GM12878 (cell line): Measurements from ENCODE around the gene SULT1A1. TPM values are rescaled to one million over a fixed set of nuclear protein-coding genes. Genes with fewer than 3 reads are reported as not detected.

Experiments used
- ATAC-seq: fragments of 200-7000 bp; cut with Tn5 transposase; 3 replicates; pipeline ENCODE4 v1.9.1; 2020; ENCODE audit warnings: mild to moderate bottlenecking, moderate library complexity
- BruUV-seq: library from RNA; stranded (reverse); fragments of 400-500 nt; replicated peaks from 2 replicates; lab custom pipeline; 2021; lab: Mats Ljungman, UMichigan
- CTCF ChIA-PET: fragments of 300-600 bp; sonication (Branson Sonifier 250); formaldehyde crosslinking; extraction: SDS; loops from one replicate; lab custom pipeline; 2021; ENCODE audit warnings: inconsistent platforms; lab: Yijun Ruan, JAX
- POLR2A ChIA-PET: fragments of 350-600 bp; formaldehyde crosslinking; extraction: SDS; loops from one replicate; lab custom pipeline; 2021; ENCODE audit warnings: inconsistent platforms; lab: Charles Lee
- RAD21 ChIA-PET: fragments of 300-600 bp; sonication (Branson Sonifier 250); formaldehyde crosslinking; loops from one replicate; lab custom pipeline; 2023; ENCODE audit warnings: antibody characterized with exemption; ENCODE audit not compliant: unreplicated experiment; lab: Charles Lee
- SMC1A ChIA-PET: fragments of 300-600 bp; sonication (Branson Sonifier 250); formaldehyde crosslinking; loops from one replicate; lab custom pipeline; 2023; ENCODE audit not compliant: unreplicated experiment, uncharacterized antibody; lab: Charles Lee
- DNase-seq: peaks from one replicate; pipeline ENCODE4 v3.0.0-alpha.2; 2011; ENCODE audit warnings: low read depth, low spot score
- FAIRE-seq: peaks from 3 replicates; lab custom pipeline; 2011; peaks lifted over from hg19 to GRCh38; lab: Jason Lieb, UNC
- H2AFZ ChIP-seq: 2 replicates; pipeline ENCODE4 v1.6.0; 2011; ENCODE audit warnings: low read depth, low read length, control low read depth; ENCODE audit not compliant: control insufficient read depth
- H3K27ac ChIP-seq: 2 replicates; pipeline ENCODE4 v1.5.1; 2011; ENCODE audit warnings: control low read depth; ENCODE audit not compliant: control insufficient read depth, insufficient read depth
- H3K27me3 ChIP-seq, 2 experiments: replicated peaks in 1 of 2; 2 replicates each; pipeline versions ENCODE4 v1.6.0 to v1.6.1; 2011; ENCODE audit warnings: low read length in 1 of 2; ENCODE audit not compliant: control insufficient read depth in 2 of 2, insufficient read depth in 2 of 2
- H3K36me3 ChIP-seq, 2 experiments: 2 replicates each; pipeline ENCODE4 v1.5.1; 2011; ENCODE audit warnings: low read length in 1 of 2; ENCODE audit not compliant: control insufficient read depth in 2 of 2, insufficient read depth in 2 of 2
- H3K4me1 ChIP-seq: 2 replicates; pipeline ENCODE4 v1.6.1; 2011; ENCODE audit warnings: mild to moderate bottlenecking, low read length, moderate library complexity, mixed read lengths; ENCODE audit not compliant: control insufficient read depth, insufficient read depth
- H3K4me2 ChIP-seq: 2 replicates; pipeline ENCODE4 v1.6.0; 2011; ENCODE audit warnings: control low read depth; ENCODE audit not compliant: control insufficient read depth, insufficient read depth
- H3K4me3 ChIP-seq: fragments of 200-600 bp; sonication (generic); 2 replicates; pipeline ENCODE4 v1.5.1; 2016
- H3K79me2 ChIP-seq: 2 replicates; pipeline ENCODE4 v1.6.0; 2011; ENCODE audit warnings: low read length; ENCODE audit not compliant: control insufficient read depth, insufficient read depth
- H3K9ac ChIP-seq: 2 replicates; pipeline ENCODE4 v1.8.0; 2011; ENCODE audit warnings: low read length, control low read depth, mixed read lengths; ENCODE audit not compliant: control insufficient read depth, insufficient read depth
- H3K9me3 ChIP-seq: replicated peaks from 3 replicates; pipeline ENCODE4 v1.5.1; 2011; ENCODE audit warnings: mild to moderate bottlenecking, low read length; ENCODE audit not compliant: control insufficient read depth, insufficient read depth
- H4K20me1 ChIP-seq: 2 replicates; pipeline ENCODE4 v1.6.0; 2011; ENCODE audit not compliant: control insufficient read depth, insufficient read depth
- CBX5 ChIP-seq: sonication (generic); IDR thresholded peaks from 2 replicates; pipeline ENCODE4 v1.6.1; 2016; ENCODE audit warnings: low read depth, moderate library complexity, mild to moderate bottlenecking, inconsistent platforms
- CHD2 ChIP-seq: IDR thresholded peaks from 2 replicates; pipeline ENCODE4 v1.6.1; 2011; ENCODE audit warnings: low read depth, low read length, improper control_type of control experiment, borderline replicate concordance
- HDAC6 ChIP-seq: fragments of 200-600 bp; sonication (generic); IDR thresholded peaks from one replicate; pipeline ENCODE4 v1.8.0; 2017; ENCODE audit warnings: antibody characterized with exemption; ENCODE audit not compliant: unreplicated experiment
- JUNB ChIP-seq: IDR thresholded peaks from 2 replicates; pipeline ENCODE4 v1.6.1; 2016; ENCODE audit warnings: antibody characterized with exemption, mild to moderate bottlenecking
- NBN ChIP-seq: fragments of 450-650 bp; IDR thresholded peaks from 2 replicates; pipeline ENCODE4 v1.6.1; 2016
- NR2C1 ChIP-seq: fragments of 450-650 bp; IDR thresholded peaks from 2 replicates; pipeline ENCODE4 v1.6.1; 2017; ENCODE audit warnings: antibody characterized with exemption, mild to moderate bottlenecking, moderate library complexity
- POLR2A ChIP-seq: IDR thresholded peaks from 2 replicates; pipeline ENCODE4 v1.6.1; 2011; ENCODE audit warnings: low read depth, mild to moderate bottlenecking, low read length
- RAD21 ChIP-seq: IDR thresholded peaks from 2 replicates; pipeline ENCODE4 v1.6.1; 2011; ENCODE audit warnings: mild to moderate bottlenecking, low read depth, low read length, moderate library complexity; ENCODE audit not compliant: insufficient read depth
- STAT1 ChIP-seq: fragments of 450-650 bp; conservative IDR thresholded peaks from 2 replicates; pipeline ENCODE4 v1.6.1; 2014; ENCODE audit warnings: antibody characterized with exemption, mild to moderate bottlenecking
- TBL1XR1 ChIP-seq: IDR thresholded peaks from 2 replicates; pipeline ENCODE4 v1.6.1; 2012; ENCODE audit warnings: low read depth, low read length, improper control_type of control experiment
- YY1 ChIP-seq: IDR thresholded peaks from 2 replicates; pipeline ENCODE4 v1.6.1; 2011; ENCODE audit warnings: low read depth, mild to moderate bottlenecking, low read length
- WGBS: methylation state at CpG from one replicate; pipeline ENCODE4 v1.1.6; 2016; ENCODE audit warnings: low lambda C conversion rate; ENCODE audit not compliant: insufficient replicate concordance, insufficient coverage; ENCODE audit errors: missing lambda C conversion rate; 5-methylcytosine and 5-hydroxymethylcytosine counted together
- in situ Hi-C: fragments of 300-500 bp; cut with MboI; formaldehyde crosslinking; loops from 9 replicates; pipeline ENCODE4 v1.14.3; 2018; ENCODE audit warnings: mixed read lengths
- intact Hi-C: fragments of 100-400 bp; cut with micrococcal nuclease; formaldehyde crosslinking; loops from one replicate; pipeline ENCODE4 v1.14.2; 2022; ENCODE audit not compliant: unreplicated experiment
- polyA plus RNA-seq, 11 experiments: library from polyadenylated mRNA; depleted of rRNA in 4 of 11; unstranded in 6 of 11; stranded (reverse) in 5 of 11; fragments of >200 nt; fragmentation: Nextera tagmentation in 4 of 11; fragmentation: Illumina TruSeq in 1 of 11; extraction: Ambion mirVana in 4 of 11; extraction: Trizol in 1 of 11; gene quantifications; 1 replicate in 1 of 11; 2 replicates in 10 of 11; pipeline versions ENCODE4 v1.2.1 to v1.2.3, GENCODE V29; 2011 to 2016; ENCODE audit warnings: inconsistent platforms in 2 of 11, missing spikeins in 2 of 11, low read depth in 1 of 11
- total RNA-seq, 4 experiments: library from RNA; depleted of rRNA in 3 of 4; stranded (reverse); fragments of >200 nt in 3 of 4; fragmentation: Illumina TruSeq in 1 of 4; extraction: Trizol in 1 of 4; gene quantifications; 2 replicates each; pipeline versions ENCODE4 v1.2.1 to v1.2.3, GENCODE V29; 2013 to 2021
- TF ChIP-seq, protein P1 (sequence below): fragments of 450-650 bp; IDR thresholded peaks from 2 replicates; pipeline ENCODE4 v1.6.1; 2016; ENCODE audit warnings: mild to moderate bottlenecking, moderate library complexity, borderline replicate concordance
- TF ChIP-seq, protein P2 (sequence below): fragments of 450-650 bp; formaldehyde crosslinking; IDR thresholded peaks from 2 replicates; pipeline ENCODE4 v1.4.0; 2020; ENCODE audit warnings: mild to moderate bottlenecking, moderate library complexity
- TF ChIP-seq, protein P3 (sequence below), 3 experiments: IDR thresholded peaks in 2 of 3; conservative IDR thresholded peaks in 1 of 3; 2 replicates each; pipeline ENCODE4 v1.5.1; 2011; ENCODE audit warnings: low read depth in 3 of 3, low read length in 3 of 3, mild to moderate bottlenecking in 3 of 3, control low read depth in 2 of 3, moderate library complexity in 2 of 3, inconsistent platforms in 1 of 3, mixed read lengths in 1 of 3; ENCODE audit not compliant: control insufficient read depth in 2 of 3, insufficient read depth in 1 of 3; ENCODE audit errors: extremely low read depth in 1 of 3

Gene SULT1A1
- total and polyA plus RNA-seq, 10 of the 15 experiments (the other 5 are each of a cell fraction or from before 2014, with no cell fraction given), result 0.03 to 1.5 (median 0.76) TPM; not detected in 1

DNA sequence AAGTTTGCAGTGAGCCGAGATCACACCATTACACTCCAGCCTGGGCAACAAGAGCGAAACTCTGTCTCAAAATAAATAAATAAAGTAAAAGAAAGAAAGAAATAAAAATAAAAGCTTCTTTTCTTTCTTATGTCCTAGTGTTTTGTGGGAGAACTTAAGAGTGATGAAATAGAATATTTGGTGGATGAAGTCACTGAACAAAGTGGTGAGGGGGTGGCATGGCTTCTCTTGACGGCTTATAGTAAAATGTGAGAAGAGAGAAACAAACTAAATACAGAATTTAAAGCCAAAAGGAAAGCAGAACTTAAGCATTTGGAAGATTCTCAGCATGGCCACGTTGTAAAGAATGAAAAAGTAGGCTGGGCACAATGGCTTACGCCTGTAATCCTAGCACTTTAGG, 40.8 kb downstream of the SULT1A1 start:
- no peak for TF ChIP-seq NR2C1
- no peak for TF ChIP-seq STAT1
- TF ChIP-seq, protein P1, sequence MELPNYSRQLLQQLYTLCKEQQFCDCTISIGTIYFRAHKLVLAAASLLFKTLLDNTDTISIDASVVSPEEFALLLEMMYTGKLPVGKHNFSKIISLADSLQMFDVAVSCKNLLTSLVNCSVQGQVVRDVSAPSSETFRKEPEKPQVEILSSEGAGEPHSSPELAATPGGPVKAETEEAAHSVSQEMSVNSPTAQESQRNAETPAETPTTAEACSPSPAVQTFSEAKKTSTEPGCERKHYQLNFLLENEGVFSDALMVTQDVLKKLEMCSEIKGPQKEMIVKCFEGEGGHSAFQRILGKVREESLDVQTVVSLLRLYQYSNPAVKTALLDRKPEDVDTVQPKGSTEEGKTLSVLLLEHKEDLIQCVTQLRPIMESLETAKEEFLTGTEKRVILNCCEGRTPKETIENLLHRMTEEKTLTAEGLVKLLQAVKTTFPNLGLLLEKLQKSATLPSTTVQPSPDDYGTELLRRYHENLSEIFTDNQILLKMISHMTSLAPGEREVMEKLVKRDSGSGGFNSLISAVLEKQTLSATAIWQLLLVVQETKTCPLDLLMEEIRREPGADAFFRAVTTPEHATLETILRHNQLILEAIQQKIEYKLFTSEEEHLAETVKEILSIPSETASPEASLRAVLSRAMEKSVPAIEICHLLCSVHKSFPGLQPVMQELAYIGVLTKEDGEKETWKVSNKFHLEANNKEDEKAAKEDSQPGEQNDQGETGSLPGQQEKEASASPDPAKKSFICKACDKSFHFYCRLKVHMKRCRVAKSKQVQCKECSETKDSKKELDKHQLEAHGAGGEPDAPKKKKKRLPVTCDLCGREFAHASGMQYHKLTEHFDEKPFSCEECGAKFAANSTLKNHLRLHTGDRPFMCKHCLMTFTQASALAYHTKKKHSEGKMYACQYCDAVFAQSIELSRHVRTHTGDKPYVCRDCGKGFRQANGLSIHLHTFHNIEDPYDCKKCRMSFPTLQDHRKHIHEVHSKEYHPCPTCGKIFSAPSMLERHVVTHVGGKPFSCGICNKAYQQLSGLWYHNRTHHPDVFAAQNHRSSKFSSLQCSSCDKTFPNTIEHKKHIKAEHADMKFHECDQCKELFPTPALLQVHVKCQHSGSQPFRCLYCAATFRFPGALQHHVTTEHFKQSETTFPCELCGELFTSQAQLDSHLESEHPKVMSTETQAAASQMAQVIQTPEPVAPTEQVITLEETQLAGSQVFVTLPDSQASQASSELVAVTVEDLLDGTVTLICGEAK, result no peak
- no peak for TF ChIP-seq RAD21
- no peak for TF ChIP-seq YY1
- TF ChIP-seq CHD2, result no peak
- TF ChIP-seq TBL1XR1, result no peak
- no peak for TF ChIP-seq JUNB
- no peak for TF ChIP-seq CBX5
- TF ChIP-seq, protein P2, sequence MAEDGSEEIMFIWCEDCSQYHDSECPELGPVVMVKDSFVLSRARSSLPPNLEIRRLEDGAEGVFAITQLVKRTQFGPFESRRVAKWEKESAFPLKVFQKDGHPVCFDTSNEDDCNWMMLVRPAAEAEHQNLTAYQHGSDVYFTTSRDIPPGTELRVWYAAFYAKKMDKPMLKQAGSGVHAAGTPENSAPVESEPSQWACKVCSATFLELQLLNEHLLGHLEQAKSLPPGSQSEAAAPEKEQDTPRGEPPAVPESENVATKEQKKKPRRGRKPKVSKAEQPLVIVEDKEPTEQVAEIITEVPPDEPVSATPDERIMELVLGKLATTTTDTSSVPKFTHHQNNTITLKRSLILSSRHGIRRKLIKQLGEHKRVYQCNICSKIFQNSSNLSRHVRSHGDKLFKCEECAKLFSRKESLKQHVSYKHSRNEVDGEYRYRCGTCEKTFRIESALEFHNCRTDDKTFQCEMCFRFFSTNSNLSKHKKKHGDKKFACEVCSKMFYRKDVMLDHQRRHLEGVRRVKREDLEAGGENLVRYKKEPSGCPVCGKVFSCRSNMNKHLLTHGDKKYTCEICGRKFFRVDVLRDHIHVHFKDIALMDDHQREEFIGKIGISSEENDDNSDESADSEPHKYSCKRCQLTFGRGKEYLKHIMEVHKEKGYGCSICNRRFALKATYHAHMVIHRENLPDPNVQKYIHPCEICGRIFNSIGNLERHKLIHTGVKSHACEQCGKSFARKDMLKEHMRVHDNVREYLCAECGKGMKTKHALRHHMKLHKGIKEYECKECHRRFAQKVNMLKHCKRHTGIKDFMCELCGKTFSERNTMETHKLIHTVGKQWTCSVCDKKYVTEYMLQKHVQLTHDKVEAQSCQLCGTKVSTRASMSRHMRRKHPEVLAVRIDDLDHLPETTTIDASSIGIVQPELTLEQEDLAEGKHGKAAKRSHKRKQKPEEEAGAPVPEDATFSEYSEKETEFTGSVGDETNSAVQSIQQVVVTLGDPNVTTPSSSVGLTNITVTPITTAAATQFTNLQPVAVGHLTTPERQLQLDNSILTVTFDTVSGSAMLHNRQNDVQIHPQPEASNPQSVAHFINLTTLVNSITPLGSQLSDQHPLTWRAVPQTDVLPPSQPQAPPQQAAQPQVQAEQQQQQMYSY (CRISPR knock-in tag), result no peak
- no peak for TF ChIP-seq NBN
- TF ChIP-seq POLR2A, result no peak
- TF ChIP-seq, protein P3, sequence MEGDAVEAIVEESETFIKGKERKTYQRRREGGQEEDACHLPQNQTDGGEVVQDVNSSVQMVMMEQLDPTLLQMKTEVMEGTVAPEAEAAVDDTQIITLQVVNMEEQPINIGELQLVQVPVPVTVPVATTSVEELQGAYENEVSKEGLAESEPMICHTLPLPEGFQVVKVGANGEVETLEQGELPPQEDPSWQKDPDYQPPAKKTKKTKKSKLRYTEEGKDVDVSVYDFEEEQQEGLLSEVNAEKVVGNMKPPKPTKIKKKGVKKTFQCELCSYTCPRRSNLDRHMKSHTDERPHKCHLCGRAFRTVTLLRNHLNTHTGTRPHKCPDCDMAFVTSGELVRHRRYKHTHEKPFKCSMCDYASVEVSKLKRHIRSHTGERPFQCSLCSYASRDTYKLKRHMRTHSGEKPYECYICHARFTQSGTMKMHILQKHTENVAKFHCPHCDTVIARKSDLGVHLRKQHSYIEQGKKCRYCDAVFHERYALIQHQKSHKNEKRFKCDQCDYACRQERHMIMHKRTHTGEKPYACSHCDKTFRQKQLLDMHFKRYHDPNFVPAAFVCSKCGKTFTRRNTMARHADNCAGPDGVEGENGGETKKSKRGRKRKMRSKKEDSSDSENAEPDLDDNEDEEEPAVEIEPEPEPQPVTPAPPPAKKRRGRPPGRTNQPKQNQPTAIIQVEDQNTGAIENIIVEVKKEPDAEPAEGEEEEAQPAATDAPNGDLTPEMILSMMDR (IDR thresholded peaks at IDR 0.05 in 2 of 3, conservative IDR thresholded peaks at IDR 0.05 in 1 of 3; ENCODE audit: control insufficient read depth in 2 of 3, extremely low read depth in 1 of 3, insufficient read depth in 1 of 3, low read depth in 3 of 3, low read length in 3 of 3), result no peak
- TF ChIP-seq HDAC6, result no peak
- FAIRE-seq (no peak), ATAC-seq (no peak), DNase-seq (no peak)
- Histone ChIP-seq H3K27me3 (no peaks in the 10 kb centered on the region), H3K27ac (no peak overlapping the region), H3K4me2 (no peak overlapping the region), H3K36me3 (no peaks in the 10 kb centered on the region), H3K4me3 (no peak overlapping the region), H3K4me1 (no peaks in the 10 kb centered on the region), H2AFZ (no peak overlapping the region), H4K20me1 (no peaks in the 10 kb centered on the region), H3K9ac (no peak overlapping the region), H3K9me3 (peaks cover 5% of the 10 kb centered on the region; the same call in 1 of the 3 replicates), H3K79me2 (no peaks in the 10 kb centered on the region)
- in situ Hi-C loops, result no loop called here
- ChIA-PET CTCF (interaction anchor here (1.1 kb wide), 1 partner anchor 11 kb away, joined by 5 read pairs; no protein-coding TSS in a partner anchor), RAD21 (no interaction called here), POLR2A (no interaction called here), SMC1A (no interaction called here)
- BruUV-seq, result no TSS peak
- WGBS, result 95% methylated on average over 5 of the region's 5 CpGs
- intact Hi-C loops, result no loop called here
